ENCODE measurements around the gene TLE4. TPM values are rescaled to one million over a fixed set of nuclear protein-coding genes. Genes with fewer than 3 reads are reported as not detected.

TLE4 gene
- total RNA-seq, 1 experiment from 2014 or later = 8.1 TPM

- Histone ChIP-seq H3K4me3 (ENCODE audit: low read depth, low read length) (no peak overlapping the region), H3K9me3 (no peaks in the 10 kb centered on the region), H3K27me3 (replicated peaks; ENCODE audit: control insufficient read depth, insufficient read depth, low read length) (no peaks in the 10 kb centered on the region), H3K36me3 (ENCODE audit: control insufficient read depth, insufficient read depth, low read length) (no peaks in the 10 kb centered on the region), H3K4me1 (no peaks in the 10 kb centered on the region)
- Mint-ChIP-seq H3K4me3 (ENCODE audit: unreplicated experiment) (no peak overlapping the region), H3K27me3 (ENCODE audit: insufficient read depth, unreplicated experiment) (no peaks in the 10 kb centered on the region), H3K27ac (ENCODE audit: unreplicated experiment) (no peak overlapping the region), H3K36me3 (ENCODE audit: insufficient read depth, unreplicated experiment) (no peaks in the 10 kb centered on the region), H3K9me3 (ENCODE audit: unreplicated experiment) (no peaks in the 10 kb centered on the region), H3K4me1 (ENCODE audit: low read depth, unreplicated experiment) (no peaks in the 10 kb centered on the region)
- ChIA-PET CTCF (no interaction called here), POLR2A (no interaction called here)
- TF ChIP-seq, protein P1, sequence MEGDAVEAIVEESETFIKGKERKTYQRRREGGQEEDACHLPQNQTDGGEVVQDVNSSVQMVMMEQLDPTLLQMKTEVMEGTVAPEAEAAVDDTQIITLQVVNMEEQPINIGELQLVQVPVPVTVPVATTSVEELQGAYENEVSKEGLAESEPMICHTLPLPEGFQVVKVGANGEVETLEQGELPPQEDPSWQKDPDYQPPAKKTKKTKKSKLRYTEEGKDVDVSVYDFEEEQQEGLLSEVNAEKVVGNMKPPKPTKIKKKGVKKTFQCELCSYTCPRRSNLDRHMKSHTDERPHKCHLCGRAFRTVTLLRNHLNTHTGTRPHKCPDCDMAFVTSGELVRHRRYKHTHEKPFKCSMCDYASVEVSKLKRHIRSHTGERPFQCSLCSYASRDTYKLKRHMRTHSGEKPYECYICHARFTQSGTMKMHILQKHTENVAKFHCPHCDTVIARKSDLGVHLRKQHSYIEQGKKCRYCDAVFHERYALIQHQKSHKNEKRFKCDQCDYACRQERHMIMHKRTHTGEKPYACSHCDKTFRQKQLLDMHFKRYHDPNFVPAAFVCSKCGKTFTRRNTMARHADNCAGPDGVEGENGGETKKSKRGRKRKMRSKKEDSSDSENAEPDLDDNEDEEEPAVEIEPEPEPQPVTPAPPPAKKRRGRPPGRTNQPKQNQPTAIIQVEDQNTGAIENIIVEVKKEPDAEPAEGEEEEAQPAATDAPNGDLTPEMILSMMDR (IDR thresholded peaks at IDR 0.05; ENCODE audit: insufficient read depth in 1 of 2, low read depth in 1 of 2, low read length in 1 of 2, severe bottlenecking in 1 of 2, unreplicated experiment in 1 of 2) = no peak
- intact Hi-C loops (cut with micrococcal nuclease; ENCODE audit: unreplicated experiment) = no loop called here
- BruUV-seq (replicated peaks) = no TSS peak
- no peak for DNase-seq
Observed at GRCh38 chr9:79562749-79563386, 8.9 kb upstream of the TLE4 start.

GRCh38 chr9:79564105-79564504 is 7.7 kb upstream of the TLE4 start:
- TF ChIP-seq, protein P1 (IDR thresholded peaks at IDR 0.05; ENCODE audit: insufficient read depth in 1 of 2, low read depth in 1 of 2, low read length in 1 of 2, severe bottlenecking in 1 of 2, unreplicated experiment in 1 of 2) = no peak
- H3K4me1 ChIP-seq = no peaks in the 10 kb centered on the region
- H3K36me3 ChIP-seq (ENCODE audit: control insufficient read depth, insufficient read depth, low read length) = no peaks in the 10 kb centered on the region
- H3K27me3 ChIP-seq (replicated peaks; ENCODE audit: control insufficient read depth, insufficient read depth, low read length) = no peaks in the 10 kb centered on the region
- H3K4me1 Mint-ChIP-seq (ENCODE audit: low read depth, unreplicated experiment) = no peaks in the 10 kb centered on the region
- no peaks in the 10 kb centered on the region for H3K27me3 Mint-ChIP-seq (ENCODE audit: insufficient read depth, unreplicated experiment)
- no peak overlapping the region for H3K27ac Mint-ChIP-seq (ENCODE audit: unreplicated experiment)
- intact Hi-C loops (cut with micrococcal nuclease; ENCODE audit: unreplicated experiment) = no loop called here
- H3K4me3 Mint-ChIP-seq (ENCODE audit: unreplicated experiment) = no peak overlapping the region
- H3K4me3 ChIP-seq (ENCODE audit: low read depth, low read length) = no peak overlapping the region
- no peaks in the 10 kb centered on the region for H3K36me3 Mint-ChIP-seq (ENCODE audit: insufficient read depth, unreplicated experiment)
- no peaks in the 10 kb centered on the region for H3K9me3 Mint-ChIP-seq (ENCODE audit: unreplicated experiment)
- H3K9me3 ChIP-seq = no peaks in the 10 kb centered on the region
- CTCF ChIA-PET = no interaction called here
- POLR2A ChIA-PET = no interaction called here
- no TSS peak for BruUV-seq (replicated peaks)
- no peak for DNase-seq

DNA sequence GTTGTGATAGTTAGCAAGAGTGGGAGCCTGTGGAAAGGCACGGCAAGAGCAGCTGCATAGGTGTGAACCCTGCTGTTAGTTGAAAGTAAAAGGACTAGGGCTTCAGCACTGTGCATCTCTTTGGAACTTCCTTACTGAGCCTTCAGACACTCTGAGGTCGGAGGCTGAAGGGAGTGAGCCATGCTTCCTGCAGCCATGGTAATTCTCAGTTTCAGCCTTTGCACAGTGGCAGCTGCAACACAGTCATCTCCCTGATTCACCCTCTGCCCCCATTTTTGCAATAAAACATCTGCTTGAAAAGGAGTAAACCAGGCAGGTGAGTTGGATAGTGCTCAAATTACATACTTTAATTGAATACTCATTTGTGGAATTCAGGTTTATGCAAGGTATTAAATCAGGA is 6.5 kb upstream of the TLE4 start:
- intact Hi-C loops (cut with micrococcal nuclease; ENCODE audit: unreplicated experiment) = no loop called here
- Mint-ChIP-seq H3K27ac (ENCODE audit: unreplicated experiment) (no peak overlapping the region), H3K27me3 (ENCODE audit: insufficient read depth, unreplicated experiment) (no peaks in the 10 kb centered on the region), H3K4me3 (ENCODE audit: unreplicated experiment) (no peak overlapping the region), H3K36me3 (ENCODE audit: insufficient read depth, unreplicated experiment) (no peaks in the 10 kb centered on the region), H3K4me1 (ENCODE audit: low read depth, unreplicated experiment) (no peaks in the 10 kb centered on the region), H3K9me3 (ENCODE audit: unreplicated experiment) (no peaks in the 10 kb centered on the region)
- no peaks in the 10 kb centered on the region for H3K27me3 ChIP-seq (replicated peaks; ENCODE audit: control insufficient read depth, insufficient read depth, low read length)
- H3K4me1 ChIP-seq = no peaks in the 10 kb centered on the region
- no peak overlapping the region for H3K4me3 ChIP-seq (ENCODE audit: low read depth, low read length)
- no peaks in the 10 kb centered on the region for H3K9me3 ChIP-seq
- no TSS peak for BruUV-seq (replicated peaks)
- ChIA-PET POLR2A (no interaction called here), CTCF (no interaction called here)
- no peaks in the 10 kb centered on the region for H3K36me3 ChIP-seq (ENCODE audit: control insufficient read depth, insufficient read depth, low read length)
- DNase-seq = no peak
- TF ChIP-seq, protein P1 (IDR thresholded peaks at IDR 0.05; ENCODE audit: insufficient read depth in 1 of 2, low read depth in 1 of 2, low read length in 1 of 2, severe bottlenecking in 1 of 2, unreplicated experiment in 1 of 2) = no peak
